HepG2 (cell line): ENCODE measurements around the gene ZNF32. TPM values are rescaled to one million over a fixed set of nuclear protein-coding genes. Genes with fewer than 3 reads are reported as not detected.
A peak's percentile ranks its signal among the peaks of the same experiment; 100 is the strongest.

Source experiments
- HOXA7 ChIP-seq: sonication (generic); formaldehyde crosslinking; IDR thresholded peaks from 2 replicates; pipeline ENCODE4 v1.8.1; 2022; ENCODE audit warnings: mild to moderate bottlenecking, missing genetic modification reagents, moderate library complexity
- KAT8 ChIP-seq: IDR thresholded peaks from 2 replicates; pipeline ENCODE4 v1.6.1; 2016; ENCODE audit warnings: missing genetic modification reagents, missing compliant biosample characterization
- MAF1 ChIP-seq: sonication (generic); formaldehyde crosslinking; IDR thresholded peaks from 2 replicates; pipeline ENCODE4 v1.5.0; 2020; ENCODE audit warnings: missing genetic modification reagents, borderline replicate concordance
- POGZ ChIP-seq: sonication (generic); formaldehyde crosslinking; IDR thresholded peaks from 2 replicates; pipeline ENCODE4 v1.4.0; 2020; ENCODE audit warnings: mild to moderate bottlenecking, missing genetic modification reagents
- SRSF1 ChIP-seq: fragments of 200-400 bp; formaldehyde crosslinking; optimal IDR thresholded peaks from 2 replicates; pipeline ENCODE3; 2017; ENCODE audit warnings: mild to moderate bottlenecking, low read depth, low read length, moderate library complexity
- ZBTB38 ChIP-seq: sonication (generic); formaldehyde crosslinking; IDR thresholded peaks from 2 replicates; pipeline ENCODE4 v1.5.1; 2020; ENCODE audit warnings: mild to moderate bottlenecking, missing genetic modification reagents
- ZFP90 ChIP-seq: sonication (generic); formaldehyde crosslinking; IDR thresholded peaks from 2 replicates; pipeline ENCODE4 v1.8.0; 2022; ENCODE audit warnings: missing genetic modification reagents, mild to moderate bottlenecking, inconsistent platforms, borderline replicate concordance
- ZNF263 ChIP-seq: sonication (generic); formaldehyde crosslinking; IDR thresholded peaks from 2 replicates; pipeline ENCODE4 v1.4.0; 2020; ENCODE audit warnings: missing genetic modification reagents
- ZNF777 ChIP-seq: sonication (generic); formaldehyde crosslinking; IDR thresholded peaks from 2 replicates; pipeline ENCODE4 v1.4.0; 2020; ENCODE audit warnings: missing genetic modification reagents
- ZSCAN21 ChIP-seq: sonication (generic); formaldehyde crosslinking; IDR thresholded peaks from 2 replicates; pipeline ENCODE4 v1.8.0; 2022; ENCODE audit warnings: mild to moderate bottlenecking, missing genetic modification reagents, moderate library complexity, borderline replicate concordance
- polyA plus RNA-seq, 8 experiments: library from polyadenylated mRNA; depleted of rRNA in 3 of 8; stranded (reverse) in 7 of 8; unstranded in 1 of 8; fragments of >200 nt; fragmentation: Illumina TruSeq in 4 of 8; extraction: Trizol in 4 of 8; gene quantifications; 2 replicates each; pipeline versions ENCODE4 v1.2.1 to v1.2.3, GENCODE V29; 2011 to 2016; ENCODE audit warnings: low read depth in 4 of 8, missing spikeins in 1 of 8, mixed read lengths in 1 of 8; ENCODE audit not compliant: insufficient read depth in 1 of 8
- total RNA-seq, 5 experiments: library from RNA; depleted of rRNA; stranded (reverse); fragments of >200 nt; fragmentation: Illumina TruSeq; extraction: Trizol; gene quantifications; 2 replicates each; pipeline ENCODE4 v1.2.3, GENCODE V29; 2016; ENCODE audit warnings: low read depth in 1 of 5
- TF ChIP-seq, protein P1 (sequence below): sonication (generic); formaldehyde crosslinking; IDR thresholded peaks from 2 replicates; pipeline ENCODE4 v1.9.0; 2021; ENCODE audit warnings: missing genetic modification reagents, mild to moderate bottlenecking, borderline replicate concordance
- TF ChIP-seq, protein P2 (sequence below): sonication (generic); formaldehyde crosslinking; IDR thresholded peaks from 2 replicates; pipeline ENCODE4 v1.5.0; 2020; ENCODE audit warnings: mild to moderate bottlenecking, missing genetic modification reagents, borderline replicate concordance
- TF ChIP-seq, protein P3 (sequence below): sonication (generic); formaldehyde crosslinking; IDR thresholded peaks from 2 replicates; pipeline ENCODE4 v1.9.0; 2021; ENCODE audit warnings: missing genetic modification reagents, borderline replicate concordance
- TF ChIP-seq, protein P4 (sequence below): sonication (generic); formaldehyde crosslinking; IDR thresholded peaks from 2 replicates; pipeline ENCODE4 v1.4.0; 2020; ENCODE audit warnings: missing genetic modification reagents

Gene ZNF32
- total and polyA plus RNA-seq, 2 of the 13 experiments (the other 11 are each of a cell fraction or from before 2014, with no cell fraction given), result 12.5 to 16.9 TPM

DNA sequence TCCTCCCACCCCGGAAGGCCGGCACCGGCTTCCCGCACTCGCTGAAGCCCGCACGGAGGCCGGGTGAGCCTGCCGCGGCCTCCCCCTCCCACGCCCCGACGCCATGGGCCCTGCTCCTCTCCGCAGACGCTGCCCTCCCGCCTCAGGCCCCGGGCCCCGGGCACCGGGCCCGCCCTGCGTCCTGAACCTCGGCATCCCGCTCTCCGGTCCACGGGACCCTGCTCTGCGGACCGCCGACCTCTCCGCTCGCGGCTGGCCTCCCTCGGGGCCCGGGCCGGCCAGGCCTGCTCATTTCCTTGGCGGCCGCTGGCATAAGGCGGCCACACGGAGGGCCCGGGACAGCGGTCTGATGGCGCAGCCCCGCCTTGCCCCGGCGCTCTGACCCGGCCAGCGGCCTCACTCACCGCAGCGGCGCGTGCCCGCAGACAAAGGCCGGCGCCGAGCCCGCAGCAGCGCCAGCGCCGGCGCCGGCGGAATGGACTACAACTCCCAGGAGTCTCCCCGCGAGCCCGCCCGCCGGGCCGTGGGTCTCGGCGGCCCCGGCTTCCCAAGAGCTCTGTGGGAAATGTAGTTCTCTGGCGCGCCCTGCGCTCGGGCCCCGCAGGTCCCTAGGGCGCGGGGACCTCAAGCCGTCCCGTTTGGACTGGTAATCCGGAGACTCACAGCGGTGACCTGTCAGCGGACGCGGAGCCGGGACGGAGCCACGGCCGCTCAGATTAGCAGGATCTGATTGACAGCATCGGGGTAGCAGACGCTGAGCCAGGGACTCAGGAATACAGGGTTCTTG, at the start of gene ZNF32 (continued):
- TF ChIP-seq, protein P1, sequence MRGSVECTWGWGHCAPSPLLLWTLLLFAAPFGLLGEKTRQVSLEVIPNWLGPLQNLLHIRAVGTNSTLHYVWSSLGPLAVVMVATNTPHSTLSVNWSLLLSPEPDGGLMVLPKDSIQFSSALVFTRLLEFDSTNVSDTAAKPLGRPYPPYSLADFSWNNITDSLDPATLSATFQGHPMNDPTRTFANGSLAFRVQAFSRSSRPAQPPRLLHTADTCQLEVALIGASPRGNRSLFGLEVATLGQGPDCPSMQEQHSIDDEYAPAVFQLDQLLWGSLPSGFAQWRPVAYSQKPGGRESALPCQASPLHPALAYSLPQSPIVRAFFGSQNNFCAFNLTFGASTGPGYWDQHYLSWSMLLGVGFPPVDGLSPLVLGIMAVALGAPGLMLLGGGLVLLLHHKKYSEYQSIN, result no peak
- TF ChIP-seq SRSF1 (no peak), ZFP90 (no peak), ZBTB38 (peak; percentile 67; the same call in 1 of the 2 replicates), ZNF263 (no peak), HOXA7 (CRISPR knock-in tag) (no peak), POGZ (CRISPR knock-in tag) (no peak), ZNF777 (peak; percentile 81), ZSCAN21 (CRISPR knock-in tag) (no peak), KAT8 (CRISPR knock-in tag) (no peak), MAF1 (CRISPR knock-in tag) (no peak)
- TF ChIP-seq, protein P2, sequence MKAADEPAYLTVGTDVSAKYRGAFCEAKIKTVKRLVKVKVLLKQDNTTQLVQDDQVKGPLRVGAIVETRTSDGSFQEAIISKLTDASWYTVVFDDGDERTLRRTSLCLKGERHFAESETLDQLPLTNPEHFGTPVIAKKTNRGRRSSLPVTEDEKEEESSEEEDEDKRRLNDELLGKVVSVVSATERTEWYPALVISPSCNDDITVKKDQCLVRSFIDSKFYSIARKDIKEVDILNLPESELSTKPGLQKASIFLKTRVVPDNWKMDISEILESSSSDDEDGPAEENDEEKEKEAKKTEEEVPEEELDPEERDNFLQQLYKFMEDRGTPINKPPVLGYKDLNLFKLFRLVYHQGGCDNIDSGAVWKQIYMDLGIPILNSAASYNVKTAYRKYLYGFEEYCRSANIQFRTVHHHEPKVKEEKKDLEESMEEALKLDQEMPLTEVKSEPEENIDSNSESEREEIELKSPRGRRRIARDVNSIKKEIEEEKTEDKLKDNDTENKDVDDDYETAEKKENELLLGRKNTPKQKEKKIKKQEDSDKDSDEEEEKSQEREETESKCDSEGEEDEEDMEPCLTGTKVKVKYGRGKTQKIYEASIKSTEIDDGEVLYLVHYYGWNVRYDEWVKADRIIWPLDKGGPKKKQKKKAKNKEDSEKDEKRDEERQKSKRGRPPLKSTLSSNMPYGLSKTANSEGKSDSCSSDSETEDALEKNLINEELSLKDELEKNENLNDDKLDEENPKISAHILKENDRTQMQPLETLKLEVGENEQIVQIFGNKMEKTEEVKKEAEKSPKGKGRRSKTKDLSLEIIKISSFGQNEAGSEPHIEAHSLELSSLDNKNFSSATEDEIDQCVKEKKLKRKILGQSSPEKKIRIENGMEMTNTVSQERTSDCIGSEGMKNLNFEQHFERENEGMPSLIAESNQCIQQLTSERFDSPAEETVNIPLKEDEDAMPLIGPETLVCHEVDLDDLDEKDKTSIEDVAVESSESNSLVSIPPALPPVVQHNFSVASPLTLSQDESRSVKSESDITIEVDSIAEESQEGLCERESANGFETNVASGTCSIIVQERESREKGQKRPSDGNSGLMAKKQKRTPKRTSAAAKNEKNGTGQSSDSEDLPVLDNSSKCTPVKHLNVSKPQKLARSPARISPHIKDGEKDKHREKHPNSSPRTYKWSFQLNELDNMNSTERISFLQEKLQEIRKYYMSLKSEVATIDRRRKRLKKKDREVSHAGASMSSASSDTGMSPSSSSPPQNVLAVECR (CRISPR knock-in tag), result peak; percentile 28; the same call in 1 of the 2 replicates
- TF ChIP-seq, protein P3, sequence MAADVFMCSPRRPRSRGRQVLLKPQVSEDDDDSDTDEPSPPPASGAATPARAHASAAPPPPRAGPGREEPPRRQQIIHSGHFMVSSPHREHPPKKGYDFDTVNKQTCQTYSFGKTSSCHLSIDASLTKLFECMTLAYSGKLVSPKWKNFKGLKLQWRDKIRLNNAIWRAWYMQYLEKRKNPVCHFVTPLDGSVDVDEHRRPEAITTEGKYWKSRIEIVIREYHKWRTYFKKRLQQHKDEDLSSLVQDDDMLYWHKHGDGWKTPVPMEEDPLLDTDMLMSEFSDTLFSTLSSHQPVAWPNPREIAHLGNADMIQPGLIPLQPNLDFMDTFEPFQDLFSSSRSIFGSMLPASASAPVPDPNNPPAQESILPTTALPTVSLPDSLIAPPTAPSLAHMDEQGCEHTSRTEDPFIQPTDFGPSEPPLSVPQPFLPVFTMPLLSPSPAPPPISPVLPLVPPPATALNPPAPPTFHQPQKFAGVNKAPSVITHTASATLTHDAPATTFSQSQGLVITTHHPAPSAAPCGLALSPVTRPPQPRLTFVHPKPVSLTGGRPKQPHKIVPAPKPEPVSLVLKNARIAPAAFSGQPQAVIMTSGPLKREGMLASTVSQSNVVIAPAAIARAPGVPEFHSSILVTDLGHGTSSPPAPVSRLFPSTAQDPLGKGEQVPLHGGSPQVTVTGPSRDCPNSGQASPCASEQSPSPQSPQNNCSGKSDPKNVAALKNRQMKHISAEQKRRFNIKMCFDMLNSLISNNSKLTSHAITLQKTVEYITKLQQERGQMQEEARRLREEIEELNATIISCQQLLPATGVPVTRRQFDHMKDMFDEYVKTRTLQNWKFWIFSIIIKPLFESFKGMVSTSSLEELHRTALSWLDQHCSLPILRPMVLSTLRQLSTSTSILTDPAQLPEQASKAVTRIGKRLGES (CRISPR knock-in tag), result no peak
- TF ChIP-seq, protein P4, sequence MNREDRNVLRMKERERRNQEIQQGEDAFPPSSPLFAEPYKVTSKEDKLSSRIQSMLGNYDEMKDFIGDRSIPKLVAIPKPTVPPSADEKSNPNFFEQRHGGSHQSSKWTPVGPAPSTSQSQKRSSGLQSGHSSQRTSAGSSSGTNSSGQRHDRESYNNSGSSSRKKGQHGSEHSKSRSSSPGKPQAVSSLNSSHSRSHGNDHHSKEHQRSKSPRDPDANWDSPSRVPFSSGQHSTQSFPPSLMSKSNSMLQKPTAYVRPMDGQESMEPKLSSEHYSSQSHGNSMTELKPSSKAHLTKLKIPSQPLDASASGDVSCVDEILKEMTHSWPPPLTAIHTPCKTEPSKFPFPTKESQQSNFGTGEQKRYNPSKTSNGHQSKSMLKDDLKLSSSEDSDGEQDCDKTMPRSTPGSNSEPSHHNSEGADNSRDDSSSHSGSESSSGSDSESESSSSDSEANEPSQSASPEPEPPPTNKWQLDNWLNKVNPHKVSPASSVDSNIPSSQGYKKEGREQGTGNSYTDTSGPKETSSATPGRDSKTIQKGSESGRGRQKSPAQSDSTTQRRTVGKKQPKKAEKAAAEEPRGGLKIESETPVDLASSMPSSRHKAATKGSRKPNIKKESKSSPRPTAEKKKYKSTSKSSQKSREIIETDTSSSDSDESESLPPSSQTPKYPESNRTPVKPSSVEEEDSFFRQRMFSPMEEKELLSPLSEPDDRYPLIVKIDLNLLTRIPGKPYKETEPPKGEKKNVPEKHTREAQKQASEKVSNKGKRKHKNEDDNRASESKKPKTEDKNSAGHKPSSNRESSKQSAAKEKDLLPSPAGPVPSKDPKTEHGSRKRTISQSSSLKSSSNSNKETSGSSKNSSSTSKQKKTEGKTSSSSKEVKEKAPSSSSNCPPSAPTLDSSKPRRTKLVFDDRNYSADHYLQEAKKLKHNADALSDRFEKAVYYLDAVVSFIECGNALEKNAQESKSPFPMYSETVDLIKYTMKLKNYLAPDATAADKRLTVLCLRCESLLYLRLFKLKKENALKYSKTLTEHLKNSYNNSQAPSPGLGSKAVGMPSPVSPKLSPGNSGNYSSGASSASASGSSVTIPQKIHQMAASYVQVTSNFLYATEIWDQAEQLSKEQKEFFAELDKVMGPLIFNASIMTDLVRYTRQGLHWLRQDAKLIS, result no peak
